Left renal pelvis (tissue), 4 donors: Measurements from ENCODE around the gene ADGRV1. TPM values are rescaled to one million over a fixed set of nuclear protein-coding genes. Genes with fewer than 3 reads are reported as not detected.

Experiments
- DNase-seq, 4 donors: peaks; one replicate each; pipeline ENCODE4 v3.0.0-alpha.2; 2013; ENCODE audit warnings: low read depth in 4 of 4, low spot score in 3 of 4
- polyA plus RNA-seq, 4 donors: library from polyadenylated mRNA; unstranded; fragments of 120-200 nt; gene quantifications; one replicate each; pipeline ENCODE4 v1.2.1, GENCODE V29; 2013; ENCODE audit not compliant: insufficient read length in 4 of 4

The ADGRV1 gene, protein sequence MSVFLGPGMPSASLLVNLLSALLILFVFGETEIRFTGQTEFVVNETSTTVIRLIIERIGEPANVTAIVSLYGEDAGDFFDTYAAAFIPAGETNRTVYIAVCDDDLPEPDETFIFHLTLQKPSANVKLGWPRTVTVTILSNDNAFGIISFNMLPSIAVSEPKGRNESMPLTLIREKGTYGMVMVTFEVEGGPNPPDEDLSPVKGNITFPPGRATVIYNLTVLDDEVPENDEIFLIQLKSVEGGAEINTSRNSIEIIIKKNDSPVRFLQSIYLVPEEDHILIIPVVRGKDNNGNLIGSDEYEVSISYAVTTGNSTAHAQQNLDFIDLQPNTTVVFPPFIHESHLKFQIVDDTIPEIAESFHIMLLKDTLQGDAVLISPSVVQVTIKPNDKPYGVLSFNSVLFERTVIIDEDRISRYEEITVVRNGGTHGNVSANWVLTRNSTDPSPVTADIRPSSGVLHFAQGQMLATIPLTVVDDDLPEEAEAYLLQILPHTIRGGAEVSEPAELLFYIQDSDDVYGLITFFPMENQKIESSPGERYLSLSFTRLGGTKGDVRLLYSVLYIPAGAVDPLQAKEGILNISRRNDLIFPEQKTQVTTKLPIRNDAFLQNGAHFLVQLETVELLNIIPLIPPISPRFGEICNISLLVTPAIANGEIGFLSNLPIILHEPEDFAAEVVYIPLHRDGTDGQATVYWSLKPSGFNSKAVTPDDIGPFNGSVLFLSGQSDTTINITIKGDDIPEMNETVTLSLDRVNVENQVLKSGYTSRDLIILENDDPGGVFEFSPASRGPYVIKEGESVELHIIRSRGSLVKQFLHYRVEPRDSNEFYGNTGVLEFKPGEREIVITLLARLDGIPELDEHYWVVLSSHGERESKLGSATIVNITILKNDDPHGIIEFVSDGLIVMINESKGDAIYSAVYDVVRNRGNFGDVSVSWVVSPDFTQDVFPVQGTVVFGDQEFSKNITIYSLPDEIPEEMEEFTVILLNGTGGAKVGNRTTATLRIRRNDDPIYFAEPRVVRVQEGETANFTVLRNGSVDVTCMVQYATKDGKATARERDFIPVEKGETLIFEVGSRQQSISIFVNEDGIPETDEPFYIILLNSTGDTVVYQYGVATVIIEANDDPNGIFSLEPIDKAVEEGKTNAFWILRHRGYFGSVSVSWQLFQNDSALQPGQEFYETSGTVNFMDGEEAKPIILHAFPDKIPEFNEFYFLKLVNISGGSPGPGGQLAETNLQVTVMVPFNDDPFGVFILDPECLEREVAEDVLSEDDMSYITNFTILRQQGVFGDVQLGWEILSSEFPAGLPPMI (N-terminal part only)
- polyA plus RNA-seq, result 10 to 100 TPM in 3 of 4 donors, 1 to 10 TPM in 1; 1.7 to 12.8 (median 11.5) TPM

DNA sequence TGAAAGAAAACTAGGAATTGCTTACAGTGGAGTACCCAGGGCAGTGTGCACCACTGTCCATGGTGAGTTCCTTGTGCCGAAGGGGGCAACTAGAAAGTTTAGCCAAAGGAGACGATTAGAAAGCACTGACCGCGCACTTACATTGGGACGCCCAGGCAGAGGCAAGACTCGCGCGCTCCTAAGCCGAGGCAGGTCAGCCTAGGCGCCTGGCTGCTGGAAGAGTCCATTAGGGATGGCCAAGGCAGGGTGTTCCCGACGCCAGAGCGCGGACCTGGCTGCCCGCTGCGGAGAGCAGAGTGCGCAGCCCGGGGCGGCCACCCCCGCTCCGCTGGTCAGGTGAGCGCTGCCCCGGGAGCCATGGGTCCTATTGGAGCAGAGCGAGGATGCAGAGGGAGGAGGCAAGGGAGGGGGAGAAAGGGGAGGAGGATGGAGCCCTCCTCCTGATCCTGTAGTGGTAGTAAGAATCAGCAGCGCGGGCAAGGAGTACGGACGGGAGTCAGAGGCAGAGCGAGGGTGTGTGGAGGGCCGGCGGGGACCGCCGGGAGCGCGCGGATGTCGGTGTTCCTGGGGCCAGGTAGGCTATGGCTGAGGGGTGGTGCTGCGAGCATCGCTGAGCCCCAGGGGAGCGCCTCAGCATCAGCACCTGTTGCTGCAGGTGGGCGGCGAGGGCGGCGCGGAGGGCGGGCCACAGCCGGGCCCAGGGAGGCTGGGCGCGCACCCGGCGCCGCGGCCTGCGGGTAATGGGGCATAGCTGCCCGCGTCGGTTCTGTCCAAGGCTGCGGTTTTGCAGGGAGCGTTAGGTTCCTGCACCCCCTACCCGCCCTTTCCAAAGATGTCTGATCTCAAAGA is at the start of gene ADGRV1:
Gene ADGRV1 (plus strand): TSS at position 454 of the 849 bp plus-strand sequence. CDS start 99 bp downstream, at position 553.
- peak; percentile 70 to 83 (median 80) for DNase-seq

DNA sequence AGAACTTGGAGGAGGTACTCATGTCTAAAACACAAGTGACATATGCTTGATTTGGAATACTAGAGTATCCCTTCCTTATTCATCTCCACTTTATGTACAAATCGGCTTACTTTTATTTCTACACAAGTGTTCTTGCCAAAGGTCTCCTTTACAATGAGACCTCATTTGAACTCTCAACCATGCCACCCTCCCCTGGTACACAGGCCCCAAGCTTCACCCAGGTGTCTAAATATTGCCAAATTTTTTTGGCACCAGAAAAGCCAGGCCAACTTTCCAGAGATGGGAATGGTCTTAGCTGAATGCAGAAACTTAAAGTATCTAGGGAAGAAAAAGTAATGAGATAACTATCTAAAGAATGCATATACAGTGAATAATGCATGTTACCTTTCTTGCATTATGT is 48.2 kb upstream of the ADGRV1 start:
- DNase-seq, result no peak

DNA sequence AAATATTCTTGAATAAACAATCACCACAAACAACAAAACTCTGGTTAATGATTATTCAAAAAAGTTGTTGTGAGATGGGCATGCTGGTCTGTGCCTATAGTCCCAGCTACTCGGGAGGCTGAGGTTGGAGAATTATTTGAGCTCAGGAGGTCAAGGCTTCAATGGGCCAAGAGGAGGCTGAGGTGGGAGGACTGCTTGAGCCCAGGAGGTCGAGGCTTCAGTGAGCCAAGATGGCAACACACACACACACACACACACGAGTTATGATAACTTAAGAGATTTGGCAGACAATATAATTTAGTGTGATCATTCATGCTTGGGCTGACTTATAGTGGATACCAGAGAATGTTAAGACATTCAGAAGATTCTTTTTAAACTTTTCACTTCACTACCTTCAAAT is 44.1 kb upstream of the ADGRV1 start:
- no peak for DNase-seq

DNA sequence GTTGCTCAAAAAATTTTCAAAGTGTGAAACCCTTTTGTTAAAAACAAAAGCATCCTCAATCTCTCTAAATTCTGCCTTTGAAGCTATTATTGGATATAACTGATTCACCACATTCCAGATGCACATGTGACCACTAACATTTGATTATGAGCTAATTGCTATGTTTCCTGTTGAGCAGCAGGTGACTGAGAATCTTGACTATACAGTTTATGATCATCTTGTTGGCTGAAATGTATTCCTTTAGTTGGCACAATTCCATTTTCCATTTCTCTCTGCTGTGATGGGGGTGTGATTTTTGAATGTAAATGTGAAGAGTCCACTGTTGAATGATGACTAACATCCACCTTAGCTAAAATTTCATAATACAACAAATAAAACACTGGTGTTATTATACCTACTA is 39.9 kb upstream of the ADGRV1 start:
- DNase-seq, result no peak

DNA sequence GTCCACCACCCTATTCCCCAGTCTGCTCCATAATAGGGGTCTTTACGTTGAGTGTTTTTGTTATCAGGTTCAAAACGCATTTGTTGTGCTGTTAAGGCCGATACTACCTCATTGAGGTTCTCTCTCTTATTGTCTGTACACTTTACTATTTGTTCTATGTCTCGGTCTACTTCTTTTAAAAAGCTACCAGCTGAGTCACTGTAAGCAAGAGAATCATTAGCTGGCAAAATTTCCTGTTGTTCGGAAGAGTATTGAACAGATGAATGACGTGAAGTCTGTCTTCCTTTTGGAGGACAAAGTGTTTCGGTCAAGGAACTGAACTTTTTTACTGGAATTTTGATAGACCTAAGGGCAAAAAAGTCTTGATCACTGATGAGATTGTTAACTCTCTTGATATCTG is 39.5 kb upstream of the ADGRV1 start:
- no peak for DNase-seq

DNA sequence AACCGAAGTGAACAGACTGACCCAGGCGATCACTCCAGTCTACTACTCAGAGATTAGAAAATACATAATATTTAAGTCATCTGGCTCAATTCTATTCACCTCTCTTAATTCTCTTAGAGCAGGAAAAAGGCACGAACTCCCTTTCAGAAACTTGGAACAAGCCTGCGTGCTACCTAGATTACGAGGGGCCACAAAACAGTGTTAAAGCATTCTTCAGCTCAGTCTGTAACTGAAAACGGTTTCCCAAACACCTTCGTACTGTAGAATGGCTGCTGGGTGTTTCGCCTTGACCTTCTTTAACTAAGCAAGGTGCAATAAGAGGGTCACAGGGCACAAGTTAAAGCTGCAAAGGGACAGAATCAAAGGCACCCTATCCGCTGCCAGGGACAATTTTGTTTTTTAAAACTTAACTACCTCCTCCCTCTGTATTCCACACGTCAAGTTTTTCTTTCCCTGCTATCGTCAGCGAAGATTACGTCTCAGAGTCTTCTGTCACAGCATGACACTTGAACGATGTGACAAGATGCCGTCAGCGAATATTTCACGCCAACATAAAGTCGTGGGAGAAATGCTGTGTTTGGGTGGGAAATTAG is 29.9 kb upstream of the ADGRV1 start:
- DNase-seq, result peak in 3 of 4 donors; percentile 23 to 32 (median 25)

DNA sequence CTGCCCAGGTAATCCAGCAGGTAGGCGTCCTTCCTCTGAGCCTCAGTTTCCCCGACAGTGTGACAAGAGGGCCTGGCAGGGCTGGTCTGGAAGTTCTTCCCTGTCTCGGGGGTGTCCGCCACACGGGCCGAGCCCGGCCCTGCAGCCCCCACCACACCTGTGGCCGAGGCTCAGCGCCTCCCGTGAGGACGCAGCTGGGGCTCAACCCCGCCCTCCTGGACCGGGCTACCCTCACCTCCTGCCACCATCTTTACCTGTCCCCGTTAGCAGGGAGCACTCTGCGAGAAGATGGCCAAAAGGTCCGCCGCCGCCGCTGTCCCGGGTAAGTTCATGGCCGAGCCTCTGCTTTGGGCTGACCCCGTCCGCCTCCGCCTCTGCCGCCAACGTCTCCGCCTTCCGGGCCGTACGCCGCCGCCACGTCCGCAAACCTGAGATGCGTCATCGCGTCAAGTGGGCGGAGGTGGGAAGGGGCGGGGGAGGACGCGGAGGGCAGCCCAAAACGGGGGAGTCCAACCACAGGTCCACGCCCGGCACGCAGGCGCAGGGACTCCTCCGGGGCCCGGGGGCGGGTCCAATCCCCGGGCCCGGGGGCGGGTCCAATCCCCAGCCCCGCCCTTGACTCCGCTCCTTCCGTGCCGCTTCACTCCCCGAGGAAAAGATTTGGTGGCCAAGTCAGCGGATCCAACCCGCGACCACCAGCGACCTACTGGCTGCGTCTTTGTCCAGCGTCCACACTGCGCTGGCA is 29.2 kb upstream of the ADGRV1 start, which contains the start of gene LYSMD3:
Gene LYSMD3 (minus strand): TSS at position 391 of the 745 bp plus-strand sequence. CDS start 4,295 bp downstream, outside the sequence.
- DNase-seq, result peak; percentile 87 to 92 (median 89)

DNA sequence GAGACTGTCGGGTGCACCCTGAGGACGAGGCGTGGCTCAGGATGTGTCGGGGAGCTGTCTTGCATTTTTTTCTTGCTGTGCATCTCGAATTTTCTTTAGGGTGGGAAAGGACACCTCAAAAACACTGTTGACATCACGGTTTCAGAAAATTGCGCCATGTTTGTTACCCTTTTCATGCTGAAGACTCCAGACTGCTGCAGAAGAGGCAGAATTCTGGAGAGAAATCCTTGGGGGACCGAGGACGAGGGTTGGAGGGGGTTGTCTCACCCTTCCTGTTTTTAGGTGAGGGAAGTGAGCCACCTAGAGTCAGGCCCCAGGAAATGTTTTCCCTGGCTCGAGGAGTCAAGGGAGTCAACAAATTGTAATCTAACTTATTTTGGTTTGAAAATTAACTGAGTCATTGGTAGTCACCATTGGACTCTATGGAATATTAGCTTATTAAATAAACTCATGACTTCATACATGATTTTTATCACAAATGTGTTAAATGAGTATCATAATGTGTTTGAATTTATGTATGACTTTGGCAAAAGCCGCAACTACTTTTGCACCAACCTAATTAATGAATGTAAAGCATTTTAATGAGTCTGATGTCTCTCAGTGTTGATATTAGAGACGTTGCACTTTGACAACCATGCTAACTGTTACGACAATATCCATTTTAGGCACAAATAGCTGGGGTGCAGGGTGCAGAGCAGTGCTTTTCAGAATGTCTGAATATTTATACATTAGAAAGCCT is 28.5 kb upstream of the ADGRV1 start:
- DNase-seq, result peak; percentile 56 to 70 (median 66)

DNA sequence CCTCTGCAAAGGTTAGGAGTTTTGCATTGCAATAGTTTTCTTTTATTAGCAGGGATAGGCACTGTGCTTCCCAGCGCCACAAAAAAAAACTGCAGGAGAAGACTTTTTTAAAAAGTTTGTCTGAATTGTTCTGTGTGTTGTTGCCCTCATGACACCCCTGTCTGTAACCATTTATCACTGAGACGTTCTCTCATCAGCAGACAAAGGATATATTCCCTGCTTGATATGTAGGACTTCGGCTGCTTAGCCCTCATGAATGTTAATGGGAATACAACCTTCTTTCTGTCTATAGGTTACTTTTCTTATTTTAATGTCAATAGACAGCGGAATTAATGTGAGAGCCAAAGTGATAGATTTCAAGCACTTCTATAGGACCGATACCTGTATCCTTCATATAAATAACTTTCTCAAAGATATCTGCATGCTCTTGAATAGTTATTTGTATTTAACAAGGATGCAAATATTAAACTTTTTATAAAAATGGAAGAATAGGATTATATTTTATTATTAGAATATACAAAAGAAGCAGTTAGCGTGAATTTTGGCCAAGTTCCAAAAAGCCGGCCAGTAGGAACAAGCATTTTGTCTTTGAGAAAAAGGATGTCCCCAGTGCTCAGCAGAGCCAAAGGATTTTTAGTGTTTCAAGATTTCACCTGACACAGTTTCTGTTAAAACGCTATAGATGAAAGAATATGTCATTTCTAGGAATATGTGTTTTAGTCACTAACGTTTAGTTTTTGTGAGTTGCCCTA is 27.7 kb upstream of the ADGRV1 start:
- DNase-seq, result no peak

DNA sequence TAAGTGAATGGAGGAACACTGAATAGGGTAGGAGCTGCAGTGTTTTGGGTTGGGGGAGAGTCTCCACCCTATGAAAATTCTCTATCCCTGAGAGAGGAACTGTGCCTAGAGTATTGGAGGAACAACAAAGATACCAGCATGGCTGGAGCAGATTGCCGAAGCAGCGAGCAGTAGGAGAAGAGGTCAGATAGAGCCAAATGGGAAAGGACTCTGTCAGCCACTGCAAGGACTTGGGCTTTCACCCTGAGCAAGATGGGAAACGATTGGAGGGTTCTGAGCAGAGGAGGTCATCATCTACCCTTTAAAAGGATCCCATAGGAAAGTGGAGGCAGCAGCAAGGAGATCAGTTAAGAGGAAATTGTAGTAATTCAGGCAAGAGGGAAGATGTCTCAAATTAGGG is 24.8 kb upstream of the ADGRV1 start:
- no peak for DNase-seq

DNA sequence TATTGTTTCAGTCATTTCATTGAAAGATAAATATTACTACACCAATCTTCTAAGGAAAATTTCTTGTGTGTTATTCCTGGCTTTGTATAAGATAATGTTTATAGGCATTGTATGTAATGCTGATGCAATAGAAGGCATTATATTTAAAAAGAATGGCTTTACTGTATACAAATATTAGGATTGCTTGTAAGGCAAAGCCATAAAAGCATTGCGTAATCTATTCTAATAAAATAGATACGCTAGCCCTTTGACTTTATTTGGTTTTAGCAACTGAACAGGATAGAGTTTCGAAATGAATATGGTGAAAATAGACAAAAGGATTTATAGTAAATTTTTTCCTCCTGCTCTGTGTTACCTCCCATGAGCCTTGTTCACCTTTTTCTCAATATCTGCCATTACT is 23.7 kb upstream of the ADGRV1 start:
- no peak for DNase-seq

DNA sequence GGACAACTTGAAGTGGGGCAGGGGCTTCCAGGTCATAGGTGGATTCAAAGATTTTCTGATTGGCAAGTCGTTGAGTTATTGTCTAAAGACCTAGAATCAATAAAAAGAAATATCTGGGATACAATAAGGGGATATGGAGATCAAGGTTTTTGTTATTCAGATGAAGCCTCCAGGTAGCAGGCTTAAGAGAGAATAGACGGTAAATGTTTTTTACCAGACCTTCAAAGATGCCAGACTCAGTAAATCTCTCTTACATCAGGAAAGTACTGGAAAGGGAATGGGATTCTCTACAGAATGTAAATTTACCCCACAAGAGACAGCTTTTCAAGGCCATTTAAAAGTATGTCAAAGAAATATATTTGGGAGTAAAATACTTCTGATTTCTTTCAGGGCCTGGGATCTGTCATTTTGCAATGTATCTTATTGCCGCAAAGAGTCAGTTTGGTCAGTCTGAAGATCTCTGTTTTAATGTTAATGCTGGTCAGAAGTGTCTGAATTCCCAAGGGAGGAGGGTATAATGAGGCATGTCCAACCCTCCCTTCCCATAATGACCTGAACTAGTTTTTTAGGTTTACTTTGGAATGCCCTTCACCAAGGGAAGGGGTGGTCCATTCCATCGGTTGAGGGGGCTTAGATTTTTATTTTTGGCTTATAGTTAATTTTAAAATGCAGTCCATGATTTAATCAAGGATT is 15.6 kb upstream of the ADGRV1 start:
- no peak for DNase-seq

DNA sequence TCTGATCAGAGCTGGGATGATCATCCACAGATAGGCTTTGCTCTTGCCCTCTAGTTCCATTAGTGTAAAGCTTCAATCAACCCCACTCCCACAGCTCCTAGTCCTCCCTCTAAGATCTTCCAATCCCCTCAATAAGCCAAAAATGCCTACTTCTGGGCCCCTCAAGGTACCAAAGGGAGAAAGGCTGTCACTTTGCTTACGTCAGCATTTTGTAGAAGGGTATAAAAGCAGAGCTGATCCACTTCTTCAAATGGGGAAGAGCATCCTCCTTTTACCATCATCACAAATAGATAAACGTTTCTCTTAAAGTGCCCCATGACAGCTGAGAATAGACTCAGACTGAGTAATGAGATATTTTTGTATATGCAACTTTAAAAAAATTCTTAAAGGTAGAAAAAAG is 13.1 kb upstream of the ADGRV1 start:
- DNase-seq, result no peak

DNA sequence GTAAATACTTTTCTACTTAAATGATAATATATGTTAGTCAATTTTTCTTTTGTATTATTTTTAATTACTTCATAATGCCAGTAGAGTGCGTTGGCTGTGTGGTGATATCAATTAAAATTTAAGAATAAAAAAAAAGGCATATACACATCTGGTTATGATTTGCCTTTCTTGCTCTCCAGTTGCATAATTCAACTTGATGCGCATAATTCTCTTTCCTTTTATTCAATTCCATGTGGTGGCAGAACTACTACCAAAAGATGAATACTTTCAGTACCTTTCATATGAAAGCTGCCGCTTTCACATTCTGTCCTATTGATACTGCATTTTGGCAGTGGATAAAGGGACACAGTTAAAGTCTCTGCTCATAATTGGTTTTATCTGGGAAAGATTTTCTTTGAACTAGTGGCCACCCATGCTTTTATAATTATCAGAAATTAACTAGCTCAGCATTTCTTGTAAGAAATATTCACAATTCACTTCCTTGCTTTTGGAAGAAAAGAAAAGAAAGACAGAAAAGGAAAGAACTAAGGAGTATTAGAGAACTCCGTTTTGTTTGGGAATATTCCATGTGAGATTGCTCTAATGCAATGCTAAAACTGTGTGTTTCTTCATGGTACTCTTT is 12.3 kb upstream of the ADGRV1 start:
- no peak for DNase-seq

DNA sequence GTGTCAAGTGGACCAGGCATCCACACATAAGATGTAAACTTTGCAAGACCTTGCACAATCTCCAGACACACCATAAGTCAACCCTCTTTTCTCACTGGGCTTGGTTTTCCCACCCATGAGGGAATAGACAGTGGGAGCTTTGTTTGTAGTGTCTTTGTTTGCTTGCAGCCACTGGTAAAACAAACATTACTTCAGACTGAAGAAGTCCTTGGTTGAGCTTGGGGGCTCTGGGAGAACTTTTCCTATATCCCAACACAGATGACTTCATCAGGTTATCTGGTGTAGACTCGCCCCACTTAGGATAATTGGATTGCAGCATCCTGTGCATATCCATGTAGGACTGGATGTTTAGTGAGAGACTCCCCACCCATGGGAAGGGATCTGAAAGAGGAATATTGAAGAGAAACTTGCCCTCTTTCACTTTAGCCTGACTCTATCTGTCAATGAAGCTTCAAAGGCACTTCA is 11.5 kb upstream of the ADGRV1 start:
- DNase-seq, result no peak

DNA sequence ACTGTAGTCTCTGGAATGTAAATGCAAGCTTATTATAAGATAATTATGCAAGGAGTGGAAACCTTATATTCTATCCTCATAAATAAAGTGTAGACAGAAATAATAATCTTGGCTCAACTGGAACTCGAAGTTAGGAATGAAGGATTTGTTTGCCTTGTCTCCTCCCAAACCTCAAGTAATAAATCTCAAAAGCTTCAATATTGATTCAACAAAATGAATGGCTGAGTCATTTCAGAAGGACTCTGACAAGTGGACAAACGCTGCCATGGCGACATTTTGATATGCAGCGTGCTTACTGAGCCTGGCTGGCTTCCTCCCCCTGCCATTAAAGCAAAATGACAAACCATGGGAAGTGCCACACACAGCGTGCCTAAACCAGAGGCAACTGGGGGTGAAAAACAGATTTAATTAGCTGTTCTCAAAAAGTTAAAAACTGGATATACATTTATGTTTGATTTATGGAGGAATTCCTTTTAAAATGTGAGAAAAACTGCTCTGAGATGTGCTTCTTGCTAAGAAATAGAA is 10.5 kb upstream of the ADGRV1 start:
- peak in 1 of 4 donors; percentile 29 for DNase-seq
